SK-N-SH treated with all-trans-retinoic acid at 6 μM for 48 hours (cell line): Measurements from ENCODE around the gene ZBTB7A.

ENCODE experiments used
- ATAC-seq: fragments of 200-7000 bp; cut with Tn5 transposase; 3 replicates; pipeline ENCODE4 v1.9.1; 2020; ENCODE audit warnings: mild to moderate bottlenecking, moderate library complexity
- ARNTL ChIP-seq: fragments of 450-650 bp; formaldehyde crosslinking; IDR thresholded peaks from 2 replicates; pipeline ENCODE4 v1.5.0; 2020; ENCODE audit warnings: low read depth, mild to moderate bottlenecking, moderate library complexity, borderline replicate concordance
- BACH2 ChIP-seq: fragments of 250-450 bp; sonication (Bioruptor Pico); IDR thresholded peaks from 2 replicates; pipeline ENCODE4 v1.9.0; 2021; ENCODE audit warnings: mild to moderate bottlenecking, borderline replicate concordance
- CREB5 ChIP-seq: fragments of 250-450 bp; sonication (Bioruptor Pico); IDR thresholded peaks from 2 replicates; pipeline ENCODE4 v1.5.1; 2020; ENCODE audit warnings: low read depth, mild to moderate bottlenecking, moderate library complexity
- ESRRG ChIP-seq: fragments of 250-450 bp; sonication (Bioruptor Pico); IDR thresholded peaks from 2 replicates; pipeline ENCODE4 v1.6.1; 2021; ENCODE audit warnings: mild to moderate bottlenecking
- GLIS3 ChIP-seq: fragments of 250-450 bp; sonication (Bioruptor Pico); IDR thresholded peaks from 2 replicates; pipeline ENCODE4 v1.5.0; 2020; ENCODE audit warnings: mild to moderate bottlenecking, moderate library complexity
- ISL1 ChIP-seq: fragments of 250-450 bp; sonication (Bioruptor Pico); IDR thresholded peaks from 2 replicates; pipeline ENCODE4 v2.1.2; 2022; ENCODE audit warnings: mild to moderate bottlenecking, moderate library complexity
- OSR1 ChIP-seq: fragments of 250-450 bp; sonication (Bioruptor Pico); IDR thresholded peaks from 2 replicates; pipeline ENCODE4 v1.8.0; 2022; ENCODE audit warnings: moderate library complexity, mild to moderate bottlenecking, inconsistent platforms
- PATZ1 ChIP-seq: fragments of 250-450 bp; sonication (Bioruptor Pico); IDR thresholded peaks from 2 replicates; pipeline ENCODE4 v1.8.0; 2020; ENCODE audit warnings: mild to moderate bottlenecking, moderate library complexity, borderline replicate concordance
- POU6F1 ChIP-seq: fragments of 250-450 bp; sonication (Bioruptor Pico); IDR thresholded peaks from 2 replicates; pipeline ENCODE4 v1.8.0; 2021; ENCODE audit warnings: low read depth, mild to moderate bottlenecking, moderate library complexity, borderline replicate concordance
- PPARA ChIP-seq: fragments of 250-450 bp; sonication (Bioruptor Pico); IDR thresholded peaks from 2 replicates; pipeline ENCODE4 v1.5.0; 2020; ENCODE audit warnings: mild to moderate bottlenecking, borderline replicate concordance
- RARB ChIP-seq: fragments of 250-450 bp; sonication (Bioruptor Pico); IDR thresholded peaks from 2 replicates; pipeline ENCODE4 v1.8.0; 2021; ENCODE audit warnings: mild to moderate bottlenecking, moderate library complexity
- SNAI2 ChIP-seq: fragments of 250-450 bp; sonication (Bioruptor Pico); IDR thresholded peaks from 2 replicates; pipeline ENCODE4 v1.5.0; 2020; ENCODE audit warnings: mild to moderate bottlenecking, moderate library complexity
- TOX ChIP-seq: fragments of 250-450 bp; sonication (Bioruptor Pico); IDR thresholded peaks from 2 replicates; pipeline ENCODE4 v1.8.0; 2021; ENCODE audit warnings: mild to moderate bottlenecking, moderate library complexity, borderline replicate concordance
- TSHZ2 ChIP-seq: fragments of 250-450 bp; sonication (Bioruptor Pico); IDR thresholded peaks from 2 replicates; pipeline ENCODE4 v1.5.0; 2020; ENCODE audit warnings: mild to moderate bottlenecking, moderate library complexity
- ZC3H10 ChIP-seq: fragments of 250-450 bp; sonication (Bioruptor Pico); IDR thresholded peaks from 2 replicates; pipeline ENCODE4 v1.5.1; 2021; ENCODE audit warnings: mild to moderate bottlenecking, moderate library complexity
- ZFP3 ChIP-seq: fragments of 250-450 bp; sonication (Bioruptor Pico); IDR thresholded peaks from 2 replicates; pipeline ENCODE4 v1.5.0; 2020; ENCODE audit warnings: mild to moderate bottlenecking, moderate library complexity
- ZFP30 ChIP-seq: fragments of 450-650 bp; formaldehyde crosslinking; IDR thresholded peaks from 2 replicates; pipeline ENCODE4 v1.5.0; 2022; ENCODE audit warnings: mild to moderate bottlenecking, moderate library complexity
- ZNF565 ChIP-seq: fragments of 450-650 bp; formaldehyde crosslinking; conservative IDR thresholded peaks from 2 replicates; pipeline ENCODE4 v1.5.0; 2020; ENCODE audit warnings: low read depth, mild to moderate bottlenecking, moderate library complexity
- ZNF70 ChIP-seq: fragments of 450-650 bp; formaldehyde crosslinking; IDR thresholded peaks from 2 replicates; pipeline ENCODE4 v1.5.0; 2020; ENCODE audit warnings: mild to moderate bottlenecking, moderate library complexity
- ZNF8 ChIP-seq: fragments of 450-650 bp; formaldehyde crosslinking; IDR thresholded peaks from 2 replicates; pipeline ENCODE4 v1.5.0; 2020; ENCODE audit warnings: mild to moderate bottlenecking, moderate library complexity

ZBTB7A gene

GRCh38 chr19:4086411-4086867 is 19.7 kb upstream of the ZBTB7A start:
- peak; percentile 4; the same call in 1 of the 3 replicates for ATAC-seq
- TF ChIP-seq PPARA (CRISPR knock-in tag), result no peak
- TF ChIP-seq, all 23 proteins: peak for 0

- TF ChIP-seq TOX, result no peak
- no peak for TF ChIP-seq ZNF70
- TF ChIP-seq ZNF8 (CRISPR knock-in tag), result no peak
- no peak for TF ChIP-seq CREB5 (CRISPR knock-in tag)
- TF ChIP-seq ZC3H10, result no peak
- TF ChIP-seq ZFP30 (CRISPR knock-in tag), result no peak
- no peak for TF ChIP-seq PATZ1 (CRISPR knock-in tag)
- no peak for TF ChIP-seq SNAI2 (CRISPR knock-in tag)
- no peak for TF ChIP-seq BACH2
- no peak for ATAC-seq
Observed at GRCh38 chr19:4084547-4084877, 17.8 kb upstream of the ZBTB7A start.

GRCh38 chr19:4083677-4084546 is 17.2 kb upstream of the ZBTB7A start:
- TF ChIP-seq ZC3H10 (no peak), ESRRG (CRISPR knock-in tag) (no peak), ZNF8 (CRISPR knock-in tag) (no peak), ARNTL (CRISPR knock-in tag) (no peak), ZFP30 (CRISPR knock-in tag) (no peak), TOX (no peak), SNAI2 (CRISPR knock-in tag) (no peak), ISL1 (CRISPR knock-in tag) (no peak), PPARA (CRISPR knock-in tag) (no peak), ZFP3 (CRISPR knock-in tag) (no peak), ZNF565 (CRISPR knock-in tag) (no peak), GLIS3 (CRISPR knock-in tag) (no peak)
- no peak for ATAC-seq

GRCh38 chr19:4082172-4082571 is 15.5 kb upstream of the ZBTB7A start:
- TF ChIP-seq ZNF565 (CRISPR knock-in tag), result no peak
- no peak for TF ChIP-seq ZNF8 (CRISPR knock-in tag)
- TF ChIP-seq CREB5 (CRISPR knock-in tag), result no peak
- no peak for TF ChIP-seq ZC3H10
- no peak for TF ChIP-seq ARNTL (CRISPR knock-in tag)
- TF ChIP-seq PPARA (CRISPR knock-in tag), result no peak
- no peak for TF ChIP-seq SNAI2 (CRISPR knock-in tag)
- TF ChIP-seq GLIS3 (CRISPR knock-in tag), result no peak
- no peak for TF ChIP-seq POU6F1 (CRISPR knock-in tag)
- TF ChIP-seq ZNF70, result no peak
- TF ChIP-seq ZFP30 (CRISPR knock-in tag), result no peak
- no peak for TF ChIP-seq TSHZ2 (CRISPR knock-in tag)
- no peak for TF ChIP-seq RARB (CRISPR knock-in tag)
- no peak for TF ChIP-seq ISL1 (CRISPR knock-in tag)
- no peak for TF ChIP-seq ESRRG (CRISPR knock-in tag)
- no peak for TF ChIP-seq OSR1 (CRISPR knock-in tag)
- TF ChIP-seq, all 23 proteins: peak for 0
- no peak; the same call in 2 of the 3 replicates for ATAC-seq
